Activated CD4-positive, alpha-beta memory T cell treated with anti-CD3 and anti-CD28 coated beads, Interleukin-2, amount 10 ng/mL, durations not matched to agents 7 days and 5 days (primary cell): ENCODE data around the gene LTBP3. TPM values are rescaled to one million over a fixed set of nuclear protein-coding genes. Genes with fewer than 3 reads are reported as not detected.

Experiments used
- CTCF ChIA-PET: fragments of 350-600 bp; sonication (Branson Sonifier 250); formaldehyde crosslinking; loops from one replicate; lab custom pipeline; 2021; ENCODE audit warnings: antibody characterized with exemption, inconsistent platforms; lab: Charles Lee
- POLR2A ChIA-PET: fragments of 350-600 bp; sonication (Branson Sonifier 250); formaldehyde crosslinking; loops from one replicate; lab custom pipeline; 2021; ENCODE audit warnings: antibody characterized with exemption; lab: Charles Lee
- DNase-seq: peaks from one replicate; pipeline ENCODE4 v3.0.0-alpha.2; 2020
- H3K27ac Mint-ChIP-seq: one replicate; pipeline ENCODE4 v1.8.0; 2021; ENCODE audit warnings: mild to moderate bottlenecking, mixed read lengths
- H3K27me3 Mint-ChIP-seq: one replicate; pipeline ENCODE4 v1.8.0; 2021; ENCODE audit warnings: mixed read lengths
- H3K36me3 Mint-ChIP-seq: one replicate; pipeline ENCODE4 v1.8.0; 2021; ENCODE audit warnings: low read depth, mixed read lengths
- H3K4me1 Mint-ChIP-seq: one replicate; pipeline ENCODE4 v1.8.0; 2021; ENCODE audit warnings: mixed read lengths
- H3K4me3 Mint-ChIP-seq: one replicate; pipeline ENCODE4 v1.8.0; 2021; ENCODE audit warnings: mild to moderate bottlenecking, mixed read lengths
- H3K9me3 Mint-ChIP-seq: one replicate; pipeline ENCODE4 v1.8.0; 2021; ENCODE audit warnings: mixed read lengths
- total RNA-seq, 2 experiments: library from RNA; stranded (reverse); gene quantifications; one replicate each; pipeline ENCODE4 v1.2.3, GENCODE V29; 2021

LTBP3 gene
- total RNA-seq, 2 experiments from 2014 or later, result 55.4 to 60.0 TPM

GRCh38 chr11:65537620-65538231, 20.4 kb downstream of the LTBP3 start:
- H3K4me3 Mint-ChIP-seq, result no peak overlapping the region
- CTCF ChIA-PET, result interaction anchor here (1.5 kb wide), 1 partner anchor 14 kb away, joined by 3 read pairs; no protein-coding TSS in a partner anchor
- no peak for DNase-seq
- H3K27me3 Mint-ChIP-seq, result no peaks in the 10 kb centered on the region
- H3K27ac Mint-ChIP-seq, result no peak overlapping the region
- peaks cover 20% of the 10 kb centered on the region for H3K36me3 Mint-ChIP-seq
- POLR2A ChIA-PET, result interaction anchor here (1.0 to 1.6 kb wide), 3 partner anchors 8 to 49 kb away, joined by 3 to 6 read pairs (median 4); partner anchors contain the start of gene SCYL1
- H3K9me3 Mint-ChIP-seq, result no peaks in the 10 kb centered on the region
- H3K4me1 Mint-ChIP-seq, result peaks cover 18% of the 10 kb centered on the region

GRCh38 chr11:65537296-65537597, 20.9 kb downstream of the LTBP3 start:
- POLR2A ChIA-PET, result interaction anchor here (1.2 to 1.6 kb wide), 3 partner anchors 8 to 118 kb away, joined by 4 to 6 read pairs (median 4); partner anchors contain the start of gene SCYL1
- CTCF ChIA-PET, result interaction anchor here (1.1 kb wide), 1 partner anchor 50 kb away, joined by 3 read pairs; no protein-coding TSS in a partner anchor
- no peak overlapping the region for H3K27ac Mint-ChIP-seq
- H3K36me3 Mint-ChIP-seq, result peaks cover 22% of the 10 kb centered on the region
- H3K4me3 Mint-ChIP-seq, result no peak overlapping the region
- peaks cover 16% of the 10 kb centered on the region for H3K4me1 Mint-ChIP-seq
- no peak for DNase-seq
- H3K27me3 Mint-ChIP-seq, result no peaks in the 10 kb centered on the region
- H3K9me3 Mint-ChIP-seq, result no peaks in the 10 kb centered on the region

- no peaks in the 10 kb centered on the region for H3K27me3 Mint-ChIP-seq
- ChIA-PET CTCF (interaction anchor here (1.1 kb wide), 1 partner anchor 51 kb away, joined by 3 read pairs; no protein-coding TSS in a partner anchor), POLR2A (interaction anchor here (1.2 to 1.6 kb wide), 4 partner anchors 9 to 118 kb away, joined by 3 to 6 read pairs (median 4); partner anchors contain the start of gene SCYL1)
- peaks cover 13% of the 10 kb centered on the region for H3K4me1 Mint-ChIP-seq
- H3K9me3 Mint-ChIP-seq, result no peaks in the 10 kb centered on the region
- DNase-seq, result no peak
- no peak overlapping the region for H3K27ac Mint-ChIP-seq
- peaks cover 25% of the 10 kb centered on the region for H3K36me3 Mint-ChIP-seq
- no peak overlapping the region for H3K4me3 Mint-ChIP-seq
Measured at GRCh38 chr11:65536412-65537295, 21.5 kb downstream of the LTBP3 start.

GRCh38 chr11:65535102-65535501, 23.1 kb downstream of the LTBP3 start:
- CTCF ChIA-PET, result no interaction called here
- POLR2A ChIA-PET, result interaction anchor here (1.0 kb wide), 1 partner anchor 9 kb away, joined by 3 read pairs; no protein-coding TSS in a partner anchor
- Mint-ChIP-seq H3K4me3 (no peak overlapping the region), H3K27ac (no peak overlapping the region), H3K9me3 (no peaks in the 10 kb centered on the region), H3K36me3 (peaks cover 38% of the 10 kb centered on the region), H3K4me1 (peaks cover 6% of the 10 kb centered on the region), H3K27me3 (no peaks in the 10 kb centered on the region)
- no peak for DNase-seq

GRCh38 chr11:65532388-65533064, 25.6 kb downstream of the LTBP3 start:
- H3K36me3 Mint-ChIP-seq, result peaks cover 46% of the 10 kb centered on the region
- H3K9me3 Mint-ChIP-seq, result no peaks in the 10 kb centered on the region
- DNase-seq, result no peak
- no peak overlapping the region for H3K4me3 Mint-ChIP-seq
- ChIA-PET CTCF (interaction anchor here (0.7 to 1.2 kb wide), 3 partner anchors 18 to 55 kb away, joined by 3 read pairs; no protein-coding TSS in a partner anchor), POLR2A (interaction anchor here (2.2 kb wide), 1 partner anchor 8 kb away, joined by 5 read pairs; the partner anchor contains the start of gene SCYL1)
- H3K4me1 Mint-ChIP-seq, result peaks cover 14% of the 10 kb centered on the region
- no peak overlapping the region for H3K27ac Mint-ChIP-seq
- no peaks in the 10 kb centered on the region for H3K27me3 Mint-ChIP-seq

GRCh38 chr11:65530157-65530496, 28.0 kb downstream of the LTBP3 start:
- H3K4me3 Mint-ChIP-seq, result no peak overlapping the region
- H3K27ac Mint-ChIP-seq, result peak overlapping the region; percentile 66
- no peak for DNase-seq
- ChIA-PET CTCF (interaction anchor here (3.1 kb wide), 1 partner anchor 10 kb away, joined by 17 read pairs; no protein-coding TSS in a partner anchor), POLR2A (interaction anchor here (1.0 to 1.3 kb wide), 2 partner anchors 111 to 112 kb away, joined by 3 read pairs; no protein-coding TSS in a partner anchor)
- H3K4me1 Mint-ChIP-seq, result peaks cover 31% of the 10 kb centered on the region
- peaks cover 50% of the 10 kb centered on the region for H3K36me3 Mint-ChIP-seq
- H3K9me3 Mint-ChIP-seq, result no peaks in the 10 kb centered on the region
- no peaks in the 10 kb centered on the region for H3K27me3 Mint-ChIP-seq

- H3K27me3 Mint-ChIP-seq, result no peaks in the 10 kb centered on the region
- H3K4me3 Mint-ChIP-seq, result no peak overlapping the region
- no peaks in the 10 kb centered on the region for H3K9me3 Mint-ChIP-seq
- ChIA-PET CTCF (interaction anchor here (0.6 to 3.1 kb wide), 2 partner anchors 11 to 59 kb away, joined by 3 to 17 read pairs; no protein-coding TSS in a partner anchor), POLR2A (interaction anchor here (0.9 to 1.6 kb wide), 5 partner anchors 12 to 112 kb away, joined by 3 to 9 read pairs (median 3); partner anchors contain the start of gene ZNRD2)
- peak overlapping the region; percentile 66 for H3K27ac Mint-ChIP-seq
- peaks cover 47% of the 10 kb centered on the region for H3K36me3 Mint-ChIP-seq
- H3K4me1 Mint-ChIP-seq, result peaks cover 31% of the 10 kb centered on the region
- no peak for DNase-seq
Measured at GRCh38 chr11:65529475-65530156, 28.5 kb downstream of the LTBP3 start.

- no peak overlapping the region for H3K4me3 Mint-ChIP-seq
- H3K36me3 Mint-ChIP-seq, result peaks cover 44% of the 10 kb centered on the region
- H3K27me3 Mint-ChIP-seq, result no peaks in the 10 kb centered on the region
- no peaks in the 10 kb centered on the region for H3K9me3 Mint-ChIP-seq
- CTCF ChIA-PET, result interaction anchor here (3.1 kb wide), 1 partner anchor 11 kb away, joined by 17 read pairs; no protein-coding TSS in a partner anchor
- H3K4me1 Mint-ChIP-seq, result peaks cover 38% of the 10 kb centered on the region
- no peak for DNase-seq
- POLR2A ChIA-PET, result interaction anchor here (0.9 to 1.6 kb wide), 4 partner anchors 12 to 102 kb away, joined by 3 to 9 read pairs (median 4); partner anchors contain the start of gene ZNRD2
- no peak overlapping the region for H3K27ac Mint-ChIP-seq
Measured at GRCh38 chr11:65528819-65529350, 29.3 kb downstream of the LTBP3 start.

- Mint-ChIP-seq H3K27ac (peak overlapping the region; percentile 21), H3K27me3 (no peaks in the 10 kb centered on the region), H3K4me3 (peak overlapping the region; percentile 80), H3K4me1 (peaks cover 57% of the 10 kb centered on the region), H3K36me3 (peaks cover 38% of the 10 kb centered on the region), H3K9me3 (no peaks in the 10 kb centered on the region)
- ChIA-PET POLR2A (interaction anchor here (0.7 to 4.5 kb wide), 6 partner anchors 14 to 140 kb away, joined by 3 to 35 read pairs (median 16); partner anchors contain the start of genes FRMD8, MALAT1 and NEAT1), CTCF (interaction anchor here (1.0 to 1.6 kb wide), 3 partner anchors 13 to 167 kb away, joined by 3 to 8 read pairs (median 3); no protein-coding TSS in a partner anchor)
- no peak for DNase-seq
Measured at GRCh38 chr11:65526744-65527143, 31.4 kb downstream of the LTBP3 start.

GRCh38 chr11:65525546-65526480, 32.3 kb downstream of the LTBP3 start:
- H3K9me3 Mint-ChIP-seq, result no peaks in the 10 kb centered on the region
- POLR2A ChIA-PET, result interaction anchor here (0.6 to 4.5 kb wide), 26 partner anchors 9 to 350 kb away, joined by 3 to 39 read pairs (median 6); partner anchors contain the start of genes DPF2, FRMD8, MALAT1 and MUS81
- peaks cover 59% of the 10 kb centered on the region for H3K4me1 Mint-ChIP-seq
- H3K27ac Mint-ChIP-seq, result peak overlapping the region; percentile 64
- CTCF ChIA-PET, result interaction anchor here (0.7 to 1.6 kb wide), 11 partner anchors 14 to 166 kb away, joined by 3 to 8 read pairs (median 3); no protein-coding TSS in a partner anchor
- H3K4me3 Mint-ChIP-seq, result peak overlapping the region; percentile 80
- H3K36me3 Mint-ChIP-seq, result peaks cover 29% of the 10 kb centered on the region
- DNase-seq, result no peak
- no peaks in the 10 kb centered on the region for H3K27me3 Mint-ChIP-seq
